RWPE2 (cell line): ENCODE data around the gene FABP2.

Experiments
- ATAC-seq: fragments of 200-7000 bp; cut with Tn5 transposase; 3 replicates; pipeline ENCODE4 v1.9.1; 2021; ENCODE audit warnings: low read depth
- DNase-seq: peaks from one replicate; pipeline ENCODE4 v3.0.0-alpha.2; 2020; ENCODE audit warnings: low spot score
- H3K27ac ChIP-seq: fragments of 450-650 bp; 2 replicates; pipeline ENCODE4 v1.5.1; 2017; ENCODE audit warnings: mild to moderate bottlenecking; ENCODE audit not compliant: poor library complexity, severe bottlenecking
- H3K27me3 ChIP-seq: fragments of 250-450 bp; sonication (Bioruptor Pico); 2 replicates; pipeline ENCODE4 v1.5.1; 2021; ENCODE audit warnings: mild to moderate bottlenecking, moderate library complexity; ENCODE audit not compliant: insufficient read depth, poor library complexity, severe bottlenecking
- H3K36me3 ChIP-seq: fragments of 250-450 bp; sonication (Bioruptor Pico); 2 replicates; pipeline ENCODE4 v1.5.1; 2020; ENCODE audit warnings: low read depth, mild to moderate bottlenecking, moderate library complexity
- H3K4me1 ChIP-seq: fragments of 250-450 bp; sonication (Bioruptor Pico); 2 replicates; pipeline ENCODE4 v1.5.1; 2021; ENCODE audit warnings: mild to moderate bottlenecking, moderate library complexity; ENCODE audit not compliant: insufficient read depth, poor library complexity, severe bottlenecking
- H3K4me3 ChIP-seq: fragments of 250-450 bp; sonication (Bioruptor Pico); 2 replicates; pipeline ENCODE4 v1.5.1; 2021; ENCODE audit warnings: mild to moderate bottlenecking, moderate library complexity; ENCODE audit not compliant: severe bottlenecking
- H3K9me3 ChIP-seq: fragments of 250-450 bp; sonication (Bioruptor Pico); 2 replicates; pipeline ENCODE4 v1.5.1; 2021; ENCODE audit warnings: mild to moderate bottlenecking, moderate library complexity; ENCODE audit not compliant: severe bottlenecking
- CTCF ChIP-seq: fragments of 450-650 bp; IDR thresholded peaks from one replicate; pipeline ENCODE4 v1.5.1; 2017; ENCODE audit warnings: mild to moderate bottlenecking, moderate library complexity; ENCODE audit not compliant: poor library complexity, severe bottlenecking

Gene FABP2

GRCh38 chr4:119328695-119329094 lies 6.8 kb upstream of the FABP2 start:
- no peaks in the 10 kb centered on the region for H3K27me3 ChIP-seq
- no peak overlapping the region for H3K27ac ChIP-seq

GRCh38 chr4:119317990-119318389 lies 3.9 kb downstream of the FABP2 start:
- no peaks in the 10 kb centered on the region for H3K27me3 ChIP-seq
- no peak for DNase-seq
- no peak for ATAC-seq
- H3K27ac ChIP-seq, result no peak overlapping the region
- no peak overlapping the region for H3K4me3 ChIP-seq
- no peaks in the 10 kb centered on the region for H3K36me3 ChIP-seq
- no peaks in the 10 kb centered on the region for H3K9me3 ChIP-seq
- no peaks in the 10 kb centered on the region for H3K4me1 ChIP-seq
- TF ChIP-seq CTCF, result no peak

More at GRCh38 chr4:119328695-119329094, 6.8 kb upstream of the FABP2 start:
- Histone ChIP-seq H3K4me3 (no peak overlapping the region), H3K36me3 (no peaks in the 10 kb centered on the region), H3K9me3 (no peaks in the 10 kb centered on the region), H3K4me1 (no peaks in the 10 kb centered on the region)
- no peak for TF ChIP-seq CTCF
- DNase-seq (no peak), ATAC-seq (no peak)

GRCh38 chr4:119315036-119315435 lies 6.9 kb downstream of the FABP2 start:
- H3K27ac ChIP-seq, result no peak overlapping the region
- H3K36me3 ChIP-seq, result no peaks in the 10 kb centered on the region
- H3K27me3 ChIP-seq, result no peaks in the 10 kb centered on the region
- DNase-seq (no peak), ATAC-seq (no peak)
- H3K4me3 ChIP-seq, result no peak overlapping the region
- no peaks in the 10 kb centered on the region for H3K9me3 ChIP-seq
- TF ChIP-seq CTCF, result no peak
- no peaks in the 10 kb centered on the region for H3K4me1 ChIP-seq

GRCh38 chr4:119314356-119314755 lies 7.6 kb downstream of the FABP2 start:
- peak; percentile 64 for TF ChIP-seq CTCF
- Histone ChIP-seq H3K9me3 (no peaks in the 10 kb centered on the region), H3K4me1 (no peaks in the 10 kb centered on the region), H3K4me3 (no peak overlapping the region), H3K27me3 (no peaks in the 10 kb centered on the region), H3K36me3 (no peaks in the 10 kb centered on the region), H3K27ac (no peak overlapping the region)
- peak; percentile 79 for ATAC-seq
- no peak for DNase-seq

DNA sequence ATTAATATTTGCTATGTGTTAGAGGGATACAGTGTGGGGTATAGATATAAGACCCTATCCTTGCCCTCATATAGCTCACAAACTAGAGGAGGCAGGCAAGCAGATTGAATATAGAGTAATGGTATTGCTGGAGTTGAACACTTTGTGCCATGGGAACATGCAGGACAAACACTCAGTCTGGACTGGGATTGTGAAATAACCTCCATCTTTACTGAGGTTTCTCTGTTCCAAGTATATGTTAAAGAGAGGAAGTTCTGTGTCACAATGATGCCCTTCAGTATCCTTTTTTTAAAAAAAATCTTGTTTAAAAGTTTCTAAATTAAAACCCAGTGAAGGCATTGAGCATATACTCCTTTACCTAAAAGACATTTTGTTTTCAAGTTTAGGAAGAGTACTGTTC lies 8.7 kb downstream of the FABP2 start:
- ATAC-seq, result no peak
- no peak overlapping the region for H3K27ac ChIP-seq

More for the DNA sequence above, 8.7 kb downstream of the FABP2 start:
- Histone ChIP-seq H3K27me3 (no peaks in the 10 kb centered on the region), H3K36me3 (no peaks in the 10 kb centered on the region), H3K4me1 (no peaks in the 10 kb centered on the region), H3K9me3 (no peaks in the 10 kb centered on the region), H3K4me3 (no peak overlapping the region)
- no peak for TF ChIP-seq CTCF
- DNase-seq, result no peak
